LNCAP (cell line): Measurements from ENCODE around the gene SLC13A4.

Experiments
- TF ChIP-seq, protein P1 (sequence below): fragments of 450-650 bp; IDR thresholded peaks from 2 replicates; pipeline ENCODE4 v1.5.1; 2017; ENCODE audit warnings: mild to moderate bottlenecking

SLC13A4 gene

DNA sequence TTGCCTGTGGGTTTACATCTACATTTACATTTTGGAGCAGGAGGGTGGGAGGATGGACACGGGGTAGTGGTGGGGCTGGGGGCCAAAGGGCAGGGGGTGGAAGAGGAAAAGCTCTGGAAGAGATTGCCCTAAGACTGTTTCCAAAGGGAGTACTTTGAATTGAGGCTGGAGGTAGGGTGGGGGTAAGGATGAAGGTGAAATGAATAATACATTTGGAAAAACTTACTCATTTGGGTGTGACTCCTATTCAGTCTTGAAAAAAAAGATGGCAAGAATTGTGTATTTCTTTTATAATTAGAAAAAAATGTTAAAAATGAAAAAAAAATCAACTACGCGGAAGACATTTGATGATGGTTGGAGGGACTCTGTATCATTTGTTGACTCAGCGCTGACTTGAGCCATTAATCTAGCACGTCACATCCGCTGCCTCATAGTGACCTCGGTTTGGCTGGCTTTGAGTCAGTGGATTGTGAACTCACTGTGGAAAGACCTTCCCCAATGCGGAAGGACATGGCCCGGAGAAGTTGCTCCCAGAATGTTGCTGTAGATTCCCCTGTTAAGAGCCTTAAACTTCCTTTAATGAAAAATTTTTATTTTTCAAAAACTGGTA, 17.8 kb upstream of the SLC13A4 start:
- TF ChIP-seq, protein P1, sequence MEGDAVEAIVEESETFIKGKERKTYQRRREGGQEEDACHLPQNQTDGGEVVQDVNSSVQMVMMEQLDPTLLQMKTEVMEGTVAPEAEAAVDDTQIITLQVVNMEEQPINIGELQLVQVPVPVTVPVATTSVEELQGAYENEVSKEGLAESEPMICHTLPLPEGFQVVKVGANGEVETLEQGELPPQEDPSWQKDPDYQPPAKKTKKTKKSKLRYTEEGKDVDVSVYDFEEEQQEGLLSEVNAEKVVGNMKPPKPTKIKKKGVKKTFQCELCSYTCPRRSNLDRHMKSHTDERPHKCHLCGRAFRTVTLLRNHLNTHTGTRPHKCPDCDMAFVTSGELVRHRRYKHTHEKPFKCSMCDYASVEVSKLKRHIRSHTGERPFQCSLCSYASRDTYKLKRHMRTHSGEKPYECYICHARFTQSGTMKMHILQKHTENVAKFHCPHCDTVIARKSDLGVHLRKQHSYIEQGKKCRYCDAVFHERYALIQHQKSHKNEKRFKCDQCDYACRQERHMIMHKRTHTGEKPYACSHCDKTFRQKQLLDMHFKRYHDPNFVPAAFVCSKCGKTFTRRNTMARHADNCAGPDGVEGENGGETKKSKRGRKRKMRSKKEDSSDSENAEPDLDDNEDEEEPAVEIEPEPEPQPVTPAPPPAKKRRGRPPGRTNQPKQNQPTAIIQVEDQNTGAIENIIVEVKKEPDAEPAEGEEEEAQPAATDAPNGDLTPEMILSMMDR = no peak

DNA sequence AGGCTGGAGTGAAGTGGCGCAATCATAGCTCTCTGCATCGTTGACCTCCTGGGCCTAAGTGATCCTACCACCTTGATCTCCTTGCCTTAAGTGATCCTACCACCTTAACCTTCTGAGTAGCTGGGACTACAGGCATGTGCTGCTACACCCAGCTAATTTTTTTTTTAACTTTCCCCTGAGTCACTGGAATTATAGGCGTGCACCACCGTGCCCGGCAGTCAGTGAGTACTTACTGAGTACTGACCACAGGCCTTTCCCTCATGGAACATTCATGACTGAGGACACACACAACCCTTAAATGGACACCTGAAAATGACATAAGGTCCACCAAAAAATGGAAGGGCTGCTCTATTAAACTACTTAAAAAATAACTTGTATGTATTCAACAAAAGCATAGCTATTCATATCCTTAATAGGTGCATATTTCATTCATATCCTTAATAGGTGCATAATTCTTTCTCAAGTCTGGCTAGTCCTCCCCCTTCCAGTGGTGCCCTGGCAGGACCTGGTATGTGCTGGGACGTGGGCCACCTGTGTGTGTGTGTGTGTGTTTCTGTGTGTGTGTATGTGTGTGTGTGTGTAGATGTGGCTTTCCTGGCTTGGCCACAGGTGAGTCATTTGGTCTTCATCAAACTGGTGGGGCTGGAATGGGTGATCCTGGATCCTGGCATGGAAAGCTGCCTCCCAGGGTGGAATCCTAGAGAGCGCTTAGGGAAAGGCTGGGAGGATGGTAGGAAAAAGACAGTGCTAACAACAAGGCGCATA, 17.1 kb upstream of the SLC13A4 start:
- TF ChIP-seq, protein P1 = no peak

DNA sequence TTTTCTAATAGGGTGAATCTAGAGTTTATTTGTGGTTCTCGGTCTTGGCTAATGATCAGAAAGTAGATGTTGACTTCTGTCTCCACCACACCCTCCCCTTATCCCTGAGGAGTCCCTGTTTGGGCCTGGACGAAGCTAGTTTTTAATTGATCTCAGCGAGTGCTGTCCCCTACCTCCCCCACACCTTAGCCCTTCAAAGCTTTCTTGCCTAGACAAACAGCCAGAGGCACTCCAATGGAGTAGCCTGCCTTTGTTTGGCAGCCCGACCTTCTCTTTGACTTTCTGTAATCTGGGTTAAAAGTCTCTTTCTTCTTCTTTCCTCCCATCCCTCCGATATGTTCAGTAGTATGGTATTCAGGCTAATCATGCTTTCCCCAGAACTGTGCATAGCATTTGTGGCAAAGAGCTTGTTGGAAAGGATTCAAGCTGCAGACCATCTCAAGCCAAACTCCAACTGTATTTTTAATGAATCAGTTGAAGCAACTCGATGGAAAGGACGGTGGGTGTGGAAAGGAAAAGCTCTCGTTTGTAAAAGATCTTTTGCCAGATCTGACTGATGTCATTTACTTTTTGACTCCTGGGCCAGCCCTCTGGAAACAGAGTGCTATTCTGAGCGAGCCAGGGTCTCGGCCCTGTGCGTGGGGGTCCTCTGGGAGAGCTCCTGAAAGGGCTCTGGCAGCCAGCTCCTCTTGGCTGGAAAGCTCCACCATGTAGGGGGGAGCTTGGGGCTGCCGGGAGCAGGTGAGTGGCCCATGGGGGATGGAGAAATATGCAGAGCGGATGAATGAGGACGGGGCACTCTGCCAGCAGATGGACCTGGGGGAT, 16.1 kb upstream of the SLC13A4 start:
- TF ChIP-seq, protein P1 = no peak

DNA sequence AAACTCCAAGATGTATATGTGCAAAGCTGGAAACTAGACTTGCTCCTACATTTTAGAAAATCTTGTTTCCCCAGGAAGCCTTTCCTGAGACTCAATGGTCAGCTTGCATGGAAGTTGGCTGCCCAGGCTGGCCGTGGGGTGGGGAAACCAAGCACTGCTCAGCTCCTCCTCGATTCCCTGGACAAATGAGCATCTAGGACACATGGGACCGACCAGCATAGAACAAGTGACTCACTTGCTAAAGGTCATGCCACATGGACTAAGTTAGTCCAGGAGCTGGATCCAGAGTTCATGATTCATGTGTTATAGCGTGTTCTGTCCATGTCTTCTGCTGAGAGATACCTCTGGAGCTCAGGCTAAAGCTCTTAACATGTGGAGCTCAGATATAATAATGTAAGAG, 14.4 kb upstream of the SLC13A4 start:
- TF ChIP-seq, protein P1 = no peak

DNA sequence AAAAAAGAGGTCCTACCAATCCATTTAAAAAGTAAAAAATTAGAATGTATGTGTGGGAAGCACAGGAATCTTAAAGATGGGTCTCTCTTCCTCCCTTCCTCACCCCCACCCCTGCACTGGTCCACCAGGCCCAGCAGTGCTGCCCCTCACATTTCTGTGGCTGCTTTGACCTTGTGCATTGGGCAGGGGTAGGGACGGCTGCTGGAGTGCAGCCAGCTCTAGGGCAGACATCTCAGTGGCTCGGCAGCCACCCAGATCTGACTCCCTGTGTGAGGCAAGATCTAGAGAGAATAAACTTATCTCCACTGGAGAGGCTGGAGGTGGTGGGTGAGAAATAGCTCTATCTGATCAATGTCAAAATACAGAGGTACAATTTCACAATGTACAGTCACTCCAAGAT, 13.9 kb upstream of the SLC13A4 start:
- TF ChIP-seq, protein P1 = no peak

DNA sequence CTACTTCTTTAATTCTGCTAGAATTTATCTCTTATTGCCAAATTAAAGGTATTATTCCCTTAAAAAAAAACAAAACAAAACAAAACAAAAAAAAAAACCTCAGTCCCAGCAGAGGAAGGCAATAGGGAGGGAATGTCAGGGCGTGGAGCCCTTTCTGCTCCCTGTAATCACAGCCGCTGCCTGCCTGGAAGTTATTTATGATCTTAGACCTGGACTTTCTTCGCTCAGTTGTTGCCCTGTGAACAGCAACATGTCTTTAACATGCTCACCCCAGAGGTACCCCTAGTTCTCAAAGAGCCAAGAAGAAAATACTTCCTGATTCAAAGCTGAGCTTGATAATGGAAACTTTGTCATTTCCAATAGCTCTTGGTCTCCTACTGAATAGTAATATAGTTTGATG, 12.9 kb upstream of the SLC13A4 start:
- TF ChIP-seq, protein P1 = no peak

DNA sequence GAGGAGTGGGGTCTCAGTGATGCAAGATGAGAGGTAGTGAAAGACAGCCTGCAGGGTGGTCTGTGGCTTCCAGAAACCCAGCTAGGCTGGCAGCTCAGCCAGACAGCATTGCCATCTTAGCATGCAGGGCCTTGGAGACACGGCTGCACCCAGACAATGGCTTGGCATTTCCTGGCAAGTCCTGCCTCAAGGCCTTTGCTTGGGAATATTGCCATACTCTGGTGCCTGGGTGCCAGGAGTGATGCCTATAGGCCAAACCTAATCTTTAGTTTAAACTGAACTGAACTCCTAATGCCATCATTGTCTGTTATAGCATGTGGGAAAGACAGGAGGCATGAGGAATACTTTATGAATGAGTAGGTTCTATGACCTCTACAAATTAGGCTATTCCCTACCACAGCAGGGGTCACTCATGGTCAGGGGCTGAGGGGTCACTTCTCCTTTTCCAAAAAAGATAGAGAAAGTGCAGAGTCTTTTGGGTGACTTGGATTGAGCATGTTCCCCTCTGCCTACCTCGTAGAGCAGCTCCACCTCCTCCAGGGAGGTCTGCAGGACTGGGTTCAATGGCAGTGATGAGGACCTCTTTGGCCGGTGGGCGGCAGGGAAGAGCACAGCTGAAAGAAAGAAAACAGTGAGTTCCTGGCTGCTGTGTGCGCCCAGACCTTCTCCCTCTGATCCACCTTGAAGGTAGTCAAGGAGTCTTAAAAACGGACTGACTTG, 8.8 kb upstream of the SLC13A4 start:
- TF ChIP-seq, protein P1 = no peak
